ENCODE data around the gene CNTN4. TPM values are rescaled to one million over a fixed set of nuclear protein-coding genes. Genes with fewer than 3 reads are reported as not detected.

Gene CNTN4
- polyA plus RNA-seq, 3 donors, result 28.0 to 30.2 (median 29.7) TPM

GRCh38 chr3:2850701-2851100 is 752.0 kb downstream of the CNTN4 start:
- no peak for DNase-seq

DNA sequence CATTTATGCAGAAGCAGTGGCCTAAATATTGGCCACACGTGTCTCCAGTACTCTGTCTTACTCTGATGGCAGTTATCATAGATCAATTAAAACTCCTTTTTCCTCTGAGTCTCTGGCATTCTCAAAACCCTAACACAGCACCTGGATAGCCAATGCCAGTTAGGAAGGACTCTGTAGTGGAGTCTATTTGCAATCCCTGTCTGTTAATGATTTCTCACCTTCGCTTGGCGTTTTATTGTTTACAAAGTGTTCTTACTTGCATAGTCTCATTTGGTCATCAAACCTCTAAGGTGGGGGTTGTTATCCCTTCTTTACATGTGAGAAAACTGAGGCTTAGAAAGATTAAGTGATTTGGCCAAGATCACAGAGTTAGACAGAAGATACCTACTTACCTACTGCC is 752.7 kb downstream of the CNTN4 start:
- no peak for DNase-seq

DNA sequence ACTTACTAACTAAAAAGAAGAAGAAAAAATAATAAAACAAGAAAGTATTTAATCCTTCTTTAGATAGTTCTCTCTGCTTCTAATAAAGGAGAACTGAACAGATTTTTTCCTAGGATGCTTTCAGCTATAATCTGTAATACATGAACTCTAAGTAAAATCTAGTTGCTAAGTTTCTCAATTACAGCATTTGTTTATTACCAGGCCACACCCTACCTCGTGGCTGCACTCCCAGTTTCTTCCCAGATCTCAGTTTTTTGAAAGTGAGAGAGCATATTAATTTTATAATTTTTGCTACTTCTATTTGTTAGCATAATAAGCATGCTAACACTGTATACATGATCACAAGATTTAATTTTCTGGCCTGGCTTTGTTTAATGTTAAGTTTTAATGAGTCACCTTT is 753.2 kb downstream of the CNTN4 start:
- DNase-seq, result no peak

GRCh38 chr3:2853651-2854050 is 755.0 kb downstream of the CNTN4 start:
- DNase-seq, result no peak

DNA sequence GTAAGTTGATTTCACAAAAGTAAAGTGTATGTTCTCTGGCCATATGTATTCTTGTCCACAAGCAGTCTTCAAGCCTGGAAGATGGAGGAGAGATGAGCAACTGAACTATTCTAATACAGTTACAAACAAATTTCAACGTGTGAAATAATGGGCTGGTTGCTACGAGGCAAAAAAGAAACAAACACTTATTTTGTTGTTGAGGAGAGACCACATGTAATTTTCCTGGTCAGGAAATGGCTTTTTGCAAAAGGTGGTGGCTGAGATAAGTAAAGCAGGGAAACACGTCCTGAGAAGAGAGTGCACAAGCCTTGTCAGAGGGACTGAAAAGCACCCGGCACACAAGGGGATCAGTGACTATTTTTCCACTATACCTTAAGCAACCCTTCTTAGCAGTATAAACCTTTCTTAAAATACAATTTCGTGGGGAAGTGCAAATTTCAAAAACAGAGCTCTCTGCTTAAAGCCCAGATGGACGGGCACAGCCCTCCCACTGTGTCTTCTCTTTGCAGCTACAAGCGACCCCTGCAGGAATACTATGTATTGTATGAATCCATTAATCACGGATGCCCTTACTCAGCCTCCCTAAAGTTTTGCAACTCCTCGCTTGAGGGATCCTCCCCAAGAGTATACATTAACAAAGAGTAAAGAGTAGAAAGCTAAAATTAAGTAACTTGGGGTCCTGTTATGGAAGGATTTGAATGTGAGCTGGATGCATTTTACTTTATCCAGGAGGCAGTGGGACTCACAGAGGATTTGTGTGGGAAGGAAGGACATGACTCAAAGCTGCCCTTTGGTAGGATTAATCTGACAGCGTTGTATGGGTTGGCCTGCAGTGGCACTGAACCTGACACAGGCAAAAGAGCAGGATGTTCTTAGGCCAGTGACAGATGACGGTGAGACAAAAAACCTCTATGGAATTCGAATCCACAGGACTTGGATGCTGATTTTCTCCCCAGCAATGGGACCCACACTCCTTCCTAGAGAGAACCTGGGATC is 757.8 kb downstream of the CNTN4 start:
- no peak for DNase-seq

DNA sequence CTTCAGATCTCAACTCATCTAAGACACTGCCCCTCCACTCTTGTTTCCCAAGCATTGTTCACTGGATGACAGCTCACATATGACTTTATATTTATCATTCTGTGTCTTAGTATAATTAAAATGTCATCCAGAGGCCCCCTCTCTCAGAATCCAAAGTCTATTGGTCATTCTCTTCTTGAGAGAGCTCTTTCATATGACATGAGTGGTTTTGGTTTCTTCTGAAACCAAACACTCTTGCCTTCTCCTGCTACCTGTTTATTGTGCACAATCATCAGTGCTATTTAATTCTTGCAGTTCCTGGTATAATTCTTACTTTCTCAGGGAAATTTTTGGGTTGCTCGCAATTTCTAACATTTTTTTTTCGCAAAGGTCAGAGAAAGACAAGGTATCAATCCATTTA is 762.0 kb downstream of the CNTN4 start:
- DNase-seq, result no peak

DNA sequence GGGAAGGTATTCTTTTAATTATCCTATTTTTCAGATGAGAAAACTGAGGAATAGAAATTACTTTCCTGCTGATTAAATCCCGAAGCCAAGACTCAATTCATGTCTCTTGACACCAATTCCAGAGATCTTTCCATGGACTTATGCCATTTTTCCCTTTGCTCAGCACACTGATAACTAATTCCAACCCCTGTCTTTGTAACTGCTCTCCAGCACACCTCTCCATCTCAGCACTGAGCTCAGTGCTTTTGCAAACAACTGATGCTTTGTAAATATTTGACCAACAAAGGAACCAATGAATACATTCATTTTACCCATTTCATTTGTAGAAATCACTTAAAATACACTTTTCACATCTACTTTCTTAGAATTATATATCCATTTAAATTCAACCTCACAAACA is 762.5 kb downstream of the CNTN4 start:
- no peak for DNase-seq

GRCh38 chr3:2861920-2862319 is 763.3 kb downstream of the CNTN4 start:
- no peak for DNase-seq

- no peak for DNase-seq
These were observed 763.7 kb downstream of the CNTN4 start for GRCh38 chr3:2862366-2862765.

DNA sequence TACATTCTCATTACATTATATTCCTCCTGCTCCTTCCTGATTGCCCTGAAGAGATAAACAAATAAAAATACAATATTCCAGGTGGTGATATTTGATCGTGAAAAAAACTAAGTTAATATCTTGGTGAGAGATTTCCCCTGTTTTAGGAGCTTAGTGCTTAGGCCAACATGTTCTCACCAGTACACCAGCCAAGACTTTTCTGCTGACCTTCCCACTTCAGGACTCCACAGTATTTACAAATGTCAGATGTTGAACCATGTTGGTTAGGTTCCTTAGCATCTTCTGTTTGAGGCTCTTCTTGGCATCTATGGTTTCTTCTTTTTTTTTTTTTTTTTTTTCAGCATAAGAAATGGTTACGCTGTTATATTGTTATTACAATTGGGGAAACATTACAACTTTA is 764.5 kb downstream of the CNTN4 start:
- DNase-seq, result no peak

- DNase-seq, result no peak
These were observed 771.2 kb downstream of the CNTN4 start for GRCh38 chr3:2869905-2870304.

- DNase-seq, result no peak
These were observed 772.2 kb downstream of the CNTN4 start for GRCh38 chr3:2870724-2871333.

GRCh38 chr3:2872884-2873283 is 774.2 kb downstream of the CNTN4 start:
- no peak for DNase-seq

DNA sequence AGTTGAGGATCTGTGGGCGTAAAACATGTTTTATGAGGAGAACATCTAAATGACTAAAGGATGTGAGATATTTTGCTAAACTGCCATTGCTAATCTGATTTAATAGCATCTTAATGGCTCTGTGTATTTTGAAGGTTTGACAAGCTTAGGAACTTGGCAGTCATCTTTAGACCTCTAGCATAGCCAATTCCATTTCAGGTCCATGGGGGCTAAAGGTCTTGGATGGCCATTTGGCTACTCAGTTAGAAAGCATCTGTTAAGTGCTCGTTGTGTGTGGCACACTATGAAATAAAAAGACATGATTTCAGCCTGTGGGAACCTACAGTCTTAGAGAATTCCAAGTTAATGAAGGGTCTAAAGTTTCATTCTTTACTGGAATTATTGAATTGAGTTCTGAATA is 775.3 kb downstream of the CNTN4 start:
- no peak for DNase-seq

DNA sequence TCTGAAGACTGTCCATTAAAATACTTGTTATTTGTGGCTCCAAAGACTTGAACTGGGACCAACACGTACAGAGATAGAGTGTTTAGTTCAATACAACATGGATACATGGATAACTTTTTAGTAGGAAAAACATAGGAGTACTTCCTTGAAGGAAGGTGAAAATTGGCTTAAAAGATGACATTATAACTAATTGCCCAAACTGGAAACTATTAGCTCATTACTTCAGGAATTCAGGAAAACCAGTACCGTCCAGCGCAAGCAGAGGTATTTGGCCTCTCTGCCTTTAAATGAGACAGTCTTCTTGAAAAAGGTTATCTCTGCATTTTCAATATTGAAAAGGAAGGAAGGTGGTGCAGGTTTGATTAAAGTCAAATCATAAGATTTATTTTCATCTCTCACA is 777.0 kb downstream of the CNTN4 start:
- DNase-seq, result no peak

- no peak for DNase-seq
These were observed 777.7 kb downstream of the CNTN4 start for GRCh38 chr3:2876362-2876761.

DNA sequence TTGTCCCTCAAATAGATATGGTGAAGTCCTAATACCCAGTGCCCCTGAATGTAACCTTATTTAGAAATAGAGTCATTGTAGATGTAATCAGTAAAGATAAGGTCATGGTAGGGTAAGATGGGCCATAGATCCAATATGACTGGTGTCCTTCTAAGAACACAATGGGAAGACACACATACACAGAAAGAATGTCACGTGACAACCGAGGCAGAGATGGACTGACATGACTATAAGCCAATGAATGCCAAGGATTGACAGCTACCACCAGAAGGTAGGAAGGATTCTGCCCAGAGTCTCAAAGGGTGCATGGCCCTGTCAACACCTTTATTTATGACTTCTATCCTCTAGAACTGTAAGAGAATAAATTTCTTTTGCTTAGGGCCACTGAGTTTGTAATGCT is 780.4 kb downstream of the CNTN4 start:
- DNase-seq, result no peak

- DNase-seq, result no peak
These were observed 780.9 kb downstream of the CNTN4 start for GRCh38 chr3:2879587-2879986.

GRCh38 chr3:2880218-2880756 is 781.6 kb downstream of the CNTN4 start:
- DNase-seq, result no peak

GRCh38 chr3:2883283-2883682 is 784.6 kb downstream of the CNTN4 start:
- no peak for DNase-seq

- DNase-seq, result no peak
These were observed 789.9 kb downstream of the CNTN4 start for GRCh38 chr3:2888592-2888991.

DNA sequence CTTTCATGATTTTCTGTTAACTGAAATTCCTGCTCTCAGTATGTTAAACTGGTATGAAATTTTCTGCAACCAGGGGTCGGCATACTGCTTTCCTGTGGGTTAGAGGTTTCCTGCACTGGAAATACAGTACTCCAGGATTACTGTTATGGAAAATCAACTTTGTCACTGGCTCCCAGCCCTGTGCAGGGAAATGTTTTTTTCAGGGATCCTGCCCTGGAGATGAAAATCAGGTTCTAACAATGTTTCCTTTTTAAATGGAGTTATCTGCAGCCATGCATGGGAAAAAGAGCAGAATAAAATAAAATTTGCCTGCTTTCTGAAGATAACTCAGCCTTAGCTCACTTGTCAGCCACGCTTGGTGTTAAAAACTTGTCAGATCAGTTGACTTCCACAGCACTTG is 791.1 kb downstream of the CNTN4 start:
- no peak for DNase-seq

DNA sequence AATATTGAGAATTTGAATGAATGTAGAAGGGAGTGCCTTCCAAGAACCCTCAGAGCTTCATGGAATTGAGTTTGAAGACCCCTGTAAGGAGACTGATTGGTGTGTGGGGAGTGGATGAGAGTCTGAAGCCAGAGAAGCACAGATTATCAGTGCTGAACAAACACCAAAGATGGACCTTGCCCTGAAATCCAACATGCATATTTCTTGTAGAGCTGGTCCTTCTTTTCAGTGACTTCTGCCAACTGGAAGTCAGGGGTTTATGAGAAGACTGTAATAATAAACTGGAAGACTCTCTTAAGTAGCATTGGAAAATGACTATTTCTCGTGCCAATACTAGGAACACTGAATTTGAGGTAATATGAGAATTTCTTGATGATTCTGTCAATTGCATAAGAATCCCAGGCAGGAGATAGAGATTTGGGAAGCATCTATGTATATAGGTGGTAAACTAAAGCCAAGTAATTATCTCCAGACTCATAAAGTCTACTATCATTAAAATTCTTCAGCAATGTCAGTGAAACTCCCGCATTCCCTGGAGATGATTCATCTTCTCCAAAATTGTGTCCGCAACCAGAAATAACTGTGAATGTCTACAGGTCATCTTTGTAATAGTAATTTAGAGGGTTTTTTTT is 797.8 kb downstream of the CNTN4 start:
- no peak for DNase-seq
